ENCODE results near the gene PRKAR1A.
"Not testable (repeated sequence)": the region's sequence is repeated elsewhere in the genome, so short reads cannot be mapped to it uniquely, and the experiment has no call there.

The PRKAR1A gene

GRCh38 chr17:68507576-68507975 is 4.7 kb upstream of the PRKAR1A start:
- intact Hi-C loops (cut with DNase I), result no loop called here
- DNase-seq, result no peak

GRCh38 chr17:68509141-68510057 is 2.8 kb upstream of the PRKAR1A start:
- peak in 32 of 42 donors; percentile 18 to 60 (median 37) for DNase-seq
- intact Hi-C loops (cut with DNase I), result loop anchor here (5.0 kb wide), 1 partner anchor 52 kb away; the partner anchor contains the start of gene WIPI1

DNA sequence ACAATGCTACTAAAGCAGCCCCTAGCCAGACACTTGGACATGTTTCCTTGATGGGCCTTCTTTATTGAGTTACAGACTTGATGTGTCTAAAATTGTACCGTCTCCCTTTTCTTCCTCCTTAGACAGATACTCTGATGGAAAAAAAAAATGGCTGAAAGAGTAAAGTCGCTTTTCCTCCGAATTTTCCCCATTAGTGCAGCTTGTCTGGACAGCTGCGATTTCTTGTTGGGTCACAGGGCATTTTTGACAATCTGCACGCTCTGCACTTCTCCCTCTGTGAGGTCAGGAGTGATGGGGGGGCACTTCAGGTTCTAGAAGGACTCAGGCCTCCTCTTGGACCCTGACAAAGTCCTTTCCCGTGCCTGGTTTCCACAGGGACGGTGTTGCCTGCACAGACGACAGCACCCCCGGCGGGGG is 968 bp upstream of the PRKAR1A start:
- DNase-seq, result peak in 4 of 42 donors; percentile 15 to 56 (median 29)
- intact Hi-C loops (cut with DNase I), result loop anchor here (5.0 kb wide), 1 partner anchor 54 kb away; the partner anchor contains the start of gene WIPI1

DNA sequence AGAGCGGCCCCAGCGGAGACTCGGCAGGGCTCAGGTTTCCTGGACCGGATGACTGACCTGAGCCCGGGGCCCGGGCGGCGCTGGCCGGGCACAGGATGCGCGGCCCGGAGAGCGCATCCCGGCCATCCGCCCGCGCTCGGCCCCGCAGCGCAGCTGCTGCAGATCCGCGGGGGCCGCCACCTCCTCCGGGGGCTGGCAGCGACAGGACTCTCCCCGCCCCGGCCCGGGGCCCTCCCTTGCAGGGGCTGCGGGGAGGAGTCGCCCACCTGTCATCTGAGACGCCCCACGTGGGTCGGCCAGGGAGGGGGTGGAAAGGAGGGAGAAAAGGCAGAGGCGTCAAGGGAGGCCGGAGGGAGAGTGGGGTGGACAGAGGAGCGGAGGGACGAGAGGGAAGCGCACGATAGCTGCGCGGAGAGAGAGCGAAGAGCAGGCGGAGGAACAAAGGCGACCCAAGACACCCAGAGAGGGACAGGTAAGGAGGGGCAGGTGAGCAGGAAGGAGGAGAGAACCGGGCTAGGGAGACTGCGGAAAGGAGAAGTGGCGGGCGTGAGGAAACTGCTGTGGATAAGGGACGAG is 471 bp upstream of the PRKAR1A start:
- peak; percentile 72 to 93 (median 87) for DNase-seq
- intact Hi-C loops (cut with DNase I), result loop anchor here (5.0 kb wide), 1 partner anchor 54 kb away; the partner anchor contains the start of gene WIPI1

GRCh38 chr17:68512960-68513474 is 787 bp downstream of the PRKAR1A start:
- intact Hi-C loops (cut with DNase I), result loop anchor here (5.0 kb wide), 1 partner anchor 56 kb away; the partner anchor contains the start of gene WIPI1
- peak in 9 of 42 donors; percentile 7 to 51 (median 16) for DNase-seq

GRCh38 chr17:68513932-68514331 is 1.7 kb downstream of the PRKAR1A start:
- no peak for DNase-seq
- intact Hi-C loops (cut with DNase I), result loop anchor here (5.0 kb wide), 1 partner anchor 57 kb away; the partner anchor contains the start of gene WIPI1

DNA sequence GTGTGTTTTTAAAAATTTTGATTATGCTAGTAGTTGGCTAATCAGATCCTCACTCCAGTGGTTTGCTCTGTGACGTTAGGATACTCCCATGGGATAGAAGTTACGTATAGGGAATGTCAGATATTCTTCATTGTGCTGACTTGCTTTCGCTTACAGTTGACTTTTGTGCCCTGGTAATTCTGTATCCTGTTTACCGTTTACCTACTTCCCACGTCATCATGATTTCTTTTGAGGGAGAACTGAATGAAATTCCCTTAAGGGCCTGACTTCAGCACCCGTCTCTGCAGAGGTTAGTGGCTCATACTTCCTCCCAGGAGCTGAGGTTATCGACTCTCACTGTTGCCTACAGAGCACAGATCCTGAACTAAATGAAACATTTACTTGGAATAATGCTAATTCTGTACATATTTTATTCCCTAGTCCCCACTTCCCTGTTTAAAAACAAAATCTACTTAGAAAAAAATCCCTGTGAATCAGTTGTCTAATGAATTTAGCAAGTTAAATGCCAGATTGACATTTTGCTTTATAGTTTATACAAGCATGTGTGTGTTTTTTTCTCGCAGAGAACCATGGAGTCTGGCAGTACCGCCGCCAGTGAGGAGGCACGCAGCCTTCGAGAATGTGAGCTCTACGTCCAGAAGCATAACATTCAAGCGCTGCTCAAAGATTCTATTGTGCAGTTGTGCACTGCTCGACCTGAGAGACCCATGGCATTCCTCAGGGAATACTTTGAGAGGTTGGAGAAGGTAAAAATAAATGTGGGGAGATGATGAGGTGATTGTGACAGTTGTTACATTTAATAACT is 2.8 kb downstream of the PRKAR1A start:
- peak in 10 of 42 donors; percentile 23 to 52 (median 30) for DNase-seq
- intact Hi-C loops (cut with DNase I), result loop anchor here (5.0 kb wide), 1 partner anchor 58 kb away; the partner anchor contains the start of gene WIPI1

- DNase-seq, result no peak
- intact Hi-C loops (cut with DNase I), result no loop called here
Measured at GRCh38 chr17:68516732-68517131, 4.5 kb downstream of the PRKAR1A start.

- intact Hi-C loops (cut with DNase I); DNase-seq: not testable (repeated sequence)
Measured at GRCh38 chr17:68517605-68518004, 5.4 kb downstream of the PRKAR1A start.

- intact Hi-C loops (cut with DNase I), result no loop called here
Measured at GRCh38 chr17:68518063-68518815, 6.0 kb downstream of the PRKAR1A start.

DNA sequence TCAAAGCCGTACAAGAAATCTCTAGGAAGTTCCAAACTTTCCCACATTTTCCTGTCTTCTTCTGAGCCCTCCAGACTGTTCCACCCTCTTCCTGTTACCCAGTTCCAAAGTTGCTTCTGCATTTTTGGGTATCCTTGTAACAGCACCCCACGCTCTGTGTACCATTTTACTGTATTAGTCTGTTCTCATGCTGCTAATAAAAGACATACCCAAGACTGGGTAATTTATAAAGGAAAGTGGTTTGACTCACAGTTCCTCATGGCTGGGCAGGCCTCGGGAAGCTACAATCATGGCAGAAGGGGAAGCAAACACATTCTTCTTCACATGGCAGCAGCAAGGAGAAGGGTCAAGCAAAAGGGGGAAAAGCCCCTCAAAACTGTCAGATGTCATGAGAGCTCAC is 6.8 kb downstream of the PRKAR1A start:
- intact Hi-C loops (cut with DNase I); DNase-seq: not testable (repeated sequence)

More at GRCh38 chr17:68518063-68518815, 6.0 kb downstream of the PRKAR1A start:
- no peak for DNase-seq

- no peak for DNase-seq
- intact Hi-C loops (cut with DNase I), result no loop called here
Measured at GRCh38 chr17:68519911-68520310, 7.7 kb downstream of the PRKAR1A start.

GRCh38 chr17:68522266-68522665 is 10.0 kb downstream of the PRKAR1A start:
- intact Hi-C loops (cut with DNase I), result no loop called here
- DNase-seq, result peak in 1 of 42 donors; percentile 7

GRCh38 chr17:68526548-68526947 is 14.3 kb downstream of the PRKAR1A start:
- intact Hi-C loops (cut with DNase I), result no loop called here
- no peak for DNase-seq

GRCh38 chr17:68527314-68527713 is 15.1 kb downstream of the PRKAR1A start:
- intact Hi-C loops (cut with DNase I), result no loop called here

DNA sequence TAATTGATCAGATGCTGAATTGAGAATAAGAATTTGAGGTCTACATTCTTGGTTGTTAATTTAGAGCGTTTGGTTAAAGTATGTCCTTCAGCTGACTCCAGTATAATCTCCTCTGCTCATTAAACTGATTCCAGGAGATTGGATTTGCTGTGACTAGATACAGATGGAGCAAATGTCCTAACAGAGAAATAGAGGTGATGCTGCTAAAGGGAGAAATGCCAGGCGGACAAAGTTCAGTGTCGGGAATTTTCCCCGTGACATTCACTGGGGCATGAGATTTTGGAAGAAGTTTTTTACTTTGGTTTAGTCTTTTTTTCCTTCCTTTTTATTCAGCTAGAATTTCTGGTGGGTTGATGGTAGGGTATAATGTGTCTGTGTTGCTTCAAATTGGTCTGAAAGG is 19.0 kb downstream of the PRKAR1A start:
- intact Hi-C loops (cut with DNase I), result loop anchor here (10.0 kb wide), 1 partner anchor 234 kb away; no protein-coding TSS in a partner anchor
- no peak for DNase-seq

More at GRCh38 chr17:68527314-68527713, 15.1 kb downstream of the PRKAR1A start:
- DNase-seq, result no peak

DNA sequence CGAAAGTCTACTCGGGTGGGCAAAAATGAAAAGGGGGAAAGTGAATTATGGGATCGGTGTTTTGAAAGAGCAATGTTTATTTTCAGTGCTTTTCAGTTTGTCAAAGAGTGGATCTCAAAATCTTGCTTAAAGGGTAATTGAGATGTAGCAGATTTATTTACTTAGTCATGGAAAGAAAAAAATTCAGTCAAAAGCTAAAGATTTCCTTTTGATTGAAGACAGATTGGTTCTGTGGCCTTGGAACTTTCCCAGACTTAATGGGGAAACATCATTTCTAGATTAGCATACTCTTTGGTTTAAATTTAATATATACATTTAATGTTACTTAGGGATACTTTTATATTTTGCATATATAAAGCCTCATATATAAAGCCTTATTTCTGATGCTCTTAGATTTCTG is 20.6 kb downstream of the PRKAR1A start:
- intact Hi-C loops (cut with DNase I), result loop anchor here (10.0 kb wide), 1 partner anchor 232 kb away; no protein-coding TSS in a partner anchor

More for the DNA sequence above, 20.6 kb downstream of the PRKAR1A start:
- DNase-seq, result no peak
